Spleen (tissue), 11 donors: ENCODE results near the gene NPLOC4. TPM values are rescaled to one million over a fixed set of nuclear protein-coding genes. Genes with fewer than 3 reads are reported as not detected.
"Not testable (repeated sequence)": the region's sequence is repeated elsewhere in the genome, so short reads cannot be mapped to it uniquely, and the experiment has no call there.

Experiments used
- DNase-seq: peaks from one replicate; pipeline ENCODE4 v3.0.0-alpha.2; 2020
- H3K27ac ChIP-seq, 8 donors: fragments of 200-600 bp; sonication (generic) in 7 of 8; 1 replicate in 4 of 8; 2 replicates in 4 of 8; pipeline versions ENCODE4 v1.5.0 to v1.8.0; 2016 to 2021; ENCODE audit warnings: inconsistent platforms in 4 of 8, mild to moderate bottlenecking in 4 of 8, moderate library complexity in 1 of 8
- H3K27me3 ChIP-seq, 7 donors: fragments of 200-600 bp; sonication (generic) in 6 of 7; replicated peaks in 1 of 7; 1 replicate in 4 of 7; 2 replicates in 3 of 7; pipeline versions ENCODE4 v1.5.0 to v1.8.0; 2016 to 2021; ENCODE audit warnings: inconsistent platforms in 3 of 7, mild to moderate bottlenecking in 1 of 7
- H3K36me3 ChIP-seq, 6 donors: fragments of 200-600 bp; sonication (generic) in 5 of 6; 1 replicate in 4 of 6; 2 replicates in 2 of 6; pipeline versions ENCODE4 v1.5.0 to v1.8.0; 2016 to 2021; ENCODE audit warnings: inconsistent platforms in 2 of 6
- H3K4me1 ChIP-seq, 6 donors: fragments of 200-600 bp; sonication (generic) in 5 of 6; 1 replicate in 3 of 6; 2 replicates in 3 of 6; pipeline versions ENCODE4 v1.5.0 to v1.8.0; 2016 to 2021; ENCODE audit warnings: inconsistent platforms in 3 of 6
- H3K4me3 ChIP-seq, 8 donors: fragments of 200-600 bp; sonication (generic) in 7 of 8; 1 replicate in 4 of 8; 2 replicates in 4 of 8; pipeline versions ENCODE4 v1.5.0 to v1.8.0; 2016 to 2021; ENCODE audit warnings: inconsistent platforms in 4 of 8, mild to moderate bottlenecking in 4 of 8, moderate library complexity in 2 of 8
- H3K9me3 ChIP-seq, 8 donors: fragments of 200-600 bp; sonication (generic) in 7 of 8; 1 replicate in 4 of 8; 2 replicates in 4 of 8; pipeline versions ENCODE4 v1.5.0 to v1.8.0; 2016 to 2021; ENCODE audit warnings: inconsistent platforms in 4 of 8
- POLR2A ChIP-seq, 3 donors: fragments of 450-650 bp; IDR thresholded peaks; one replicate each; pipeline ENCODE4 v1.5.1; 2017; ENCODE audit warnings: antibody characterized with exemption in 3 of 3, mild to moderate bottlenecking in 1 of 3
- POLR2AphosphoS5 ChIP-seq, 3 donors: sonication (generic); formaldehyde crosslinking; IDR thresholded peaks; one replicate each; pipeline ENCODE4 v1.5.1; 2017; ENCODE audit warnings: antibody characterized with exemption in 3 of 3
- WGBS, 5 donors: extraction: QIAGEN DNeasy Blood & Tissue Kit in 3 of 5; methylation state at CpG; one replicate each; pipeline versions ENCODE4 v1.1.5 to v1.1.7; 2013 to 2018; 5-methylcytosine and 5-hydroxymethylcytosine counted together
- intact Hi-C: fragments of 100-400 bp; cut with DNase I; formaldehyde crosslinking; loops from one replicate; pipeline ENCODE4 v1.15.0; 2023; ENCODE audit warnings: low total_unique reads
- polyA plus RNA-seq, 3 donors: library from polyadenylated mRNA; stranded (reverse); fragments of 200-250 nt; gene quantifications; one replicate each; pipeline ENCODE4 v1.2.1, GENCODE V29; 2013
- total RNA-seq, 7 donors: library from RNA; depleted of rRNA in 3 of 7; stranded (reverse); fragments of >200 nt in 3 of 7; fragmentation: NEBNext Ultra II Directional in 4 of 7; extraction: Animal tissue kit (Norgen Biotek cat#: 25700) in 4 of 7; gene quantifications; one replicate each; pipeline versions ENCODE4 v1.1.0 to v1.2.1, GENCODE V29; 2016 to 2021
- TF ChIP-seq, protein P1 (sequence below), 11 experiments: fragments of 200-600 bp in 7 of 11; fragments of 450-650 bp in 4 of 11; sonication (generic) in 4 of 11; IDR thresholded peaks in 8 of 11; conservative IDR thresholded peaks in 3 of 11; 1 replicate in 7 of 11; 2 replicates in 4 of 11; pipeline versions ENCODE4 v1.4.0 to v1.8.0; 2016 to 2021; ENCODE audit warnings: antibody characterized with exemption in 11 of 11, inconsistent platforms in 4 of 11, mild to moderate bottlenecking in 1 of 11
- donor health status: healthy with polysubstance abuse.
- donor health status: DM: no; HTN: no; CAD: no; lungs with moderate emphysema.
- donor health status: DM: no; HTN: no; CAD: no.
- donor health status: Bipolar disorder and iron deficiency.
- donor health status: healthy.
- donor health status: DM: no; HTN: no; CAD: no.
- donor health status: DM: yes; HTN: yes; CAD: no.

The NPLOC4 gene
- total and polyA plus RNA-seq, 10 donors: 19.3 to 130 (median 81.3) TPM

DNA sequence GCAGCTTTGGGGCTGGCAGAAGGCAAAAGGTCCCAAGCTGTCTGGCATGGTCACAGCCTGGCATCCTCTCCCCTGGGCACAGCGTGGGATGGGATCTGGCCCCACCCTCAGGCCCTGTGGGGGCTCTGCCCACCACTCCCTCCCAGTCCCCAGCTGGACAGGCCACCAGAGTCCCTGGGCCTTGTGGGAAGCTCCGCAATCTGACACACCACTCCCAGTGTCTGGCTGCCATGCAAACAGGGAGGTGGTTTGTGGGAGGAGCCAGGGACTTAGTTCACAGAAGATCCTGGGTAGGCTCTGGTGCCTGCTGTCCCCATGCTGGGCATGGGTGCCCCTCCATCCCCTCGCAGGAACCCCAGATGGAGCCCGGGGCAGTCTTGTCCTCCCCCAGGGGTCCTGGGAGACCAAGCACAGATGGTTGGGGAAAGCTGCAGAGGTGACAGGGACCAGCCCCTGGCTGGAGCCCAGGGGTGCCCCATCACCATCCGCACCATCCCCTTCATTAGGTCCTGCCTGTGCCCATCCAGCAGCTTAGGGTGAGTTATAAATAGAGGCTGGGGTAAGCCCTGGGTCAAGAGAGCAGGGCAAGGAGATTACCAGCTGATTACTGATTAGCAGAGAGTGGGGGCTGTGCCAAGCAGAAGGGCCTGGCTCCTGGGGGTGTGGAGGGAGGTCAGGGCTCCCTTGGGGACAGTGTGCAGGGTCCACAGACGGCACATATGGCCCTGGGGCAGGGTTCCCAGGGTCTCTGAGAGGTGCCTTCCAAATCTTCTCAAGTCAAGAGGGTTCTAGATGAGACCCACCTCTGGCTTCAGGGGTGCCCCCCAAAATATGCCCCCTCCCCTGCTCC lies 102.5 kb downstream of the NPLOC4 start:
- no peak for DNase-seq
- no peak overlapping the region for H3K4me3 ChIP-seq
- H3K27me3 ChIP-seq: peaks cover 0 to 47% (median 25%) of the 10 kb centered on the region in 7 donors
- peaks cover 9 to 36% (median 22%) of the 10 kb centered on the region in 6 donors for H3K4me1 ChIP-seq
- H3K27ac ChIP-seq: no peak overlapping the region
- TF ChIP-seq, protein P1, sequence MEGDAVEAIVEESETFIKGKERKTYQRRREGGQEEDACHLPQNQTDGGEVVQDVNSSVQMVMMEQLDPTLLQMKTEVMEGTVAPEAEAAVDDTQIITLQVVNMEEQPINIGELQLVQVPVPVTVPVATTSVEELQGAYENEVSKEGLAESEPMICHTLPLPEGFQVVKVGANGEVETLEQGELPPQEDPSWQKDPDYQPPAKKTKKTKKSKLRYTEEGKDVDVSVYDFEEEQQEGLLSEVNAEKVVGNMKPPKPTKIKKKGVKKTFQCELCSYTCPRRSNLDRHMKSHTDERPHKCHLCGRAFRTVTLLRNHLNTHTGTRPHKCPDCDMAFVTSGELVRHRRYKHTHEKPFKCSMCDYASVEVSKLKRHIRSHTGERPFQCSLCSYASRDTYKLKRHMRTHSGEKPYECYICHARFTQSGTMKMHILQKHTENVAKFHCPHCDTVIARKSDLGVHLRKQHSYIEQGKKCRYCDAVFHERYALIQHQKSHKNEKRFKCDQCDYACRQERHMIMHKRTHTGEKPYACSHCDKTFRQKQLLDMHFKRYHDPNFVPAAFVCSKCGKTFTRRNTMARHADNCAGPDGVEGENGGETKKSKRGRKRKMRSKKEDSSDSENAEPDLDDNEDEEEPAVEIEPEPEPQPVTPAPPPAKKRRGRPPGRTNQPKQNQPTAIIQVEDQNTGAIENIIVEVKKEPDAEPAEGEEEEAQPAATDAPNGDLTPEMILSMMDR (IDR thresholded peaks at IDR 0.05 in 8 of 11, conservative IDR thresholded peaks at IDR 0.05 in 3 of 11): no peak
- TF ChIP-seq POLR2AphosphoS5 (IDR thresholded peaks at IDR 0.05) (peak in 1 of 3 donors; percentile 50), POLR2A (IDR thresholded peaks at IDR 0.05) (no peak)
- 67 to 79% (median 71%) methylated on average over 2 to 6 of the region's 6 CpGs for WGBS, 5 donors
- no peaks in the 10 kb centered on the region for H3K9me3 ChIP-seq
- H3K36me3 ChIP-seq: peaks cover 0 to 17% (median 13%) of the 10 kb centered on the region in 6 donors
- intact Hi-C loops: no loop called here

DNA sequence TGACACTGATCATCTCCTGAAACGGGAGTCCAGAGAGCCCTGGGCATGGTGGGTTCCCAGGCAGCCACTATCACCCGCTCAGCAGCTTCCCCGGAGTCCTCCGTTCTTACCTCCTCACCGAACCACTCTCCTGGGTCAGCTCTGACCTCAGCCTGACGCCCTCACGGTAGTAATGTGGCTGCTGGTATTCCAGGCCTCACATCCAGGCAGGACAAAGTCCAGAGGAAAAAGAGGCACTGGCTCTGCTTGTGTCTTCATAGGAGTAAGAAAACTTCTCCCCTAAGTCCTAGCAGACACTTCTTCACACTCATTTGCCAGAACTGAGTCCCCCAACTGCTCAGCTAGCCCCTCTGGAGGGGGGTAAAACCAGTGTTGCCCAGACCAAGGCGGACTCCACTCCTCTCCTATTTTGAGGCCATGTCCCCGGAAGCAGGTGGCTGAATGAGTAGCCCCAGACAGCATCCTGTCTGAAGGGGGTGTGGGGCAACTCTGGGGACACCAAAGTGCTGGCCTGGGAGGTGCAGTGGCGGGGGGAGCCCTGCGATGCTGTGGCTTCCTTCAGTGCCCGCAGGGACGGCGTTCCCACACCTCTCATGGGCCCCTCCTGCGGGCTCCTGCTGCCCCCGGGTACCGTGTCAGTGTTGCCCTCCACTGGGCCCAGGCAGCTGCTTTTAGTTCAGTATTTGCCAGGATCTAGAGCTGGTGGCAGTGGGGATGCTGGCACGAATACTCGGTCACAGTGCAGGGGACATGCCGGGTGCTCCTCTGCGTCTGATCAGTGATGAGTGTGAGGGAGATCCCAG lies 103.4 kb downstream of the NPLOC4 start:
- intact Hi-C loops: no loop called here
- H3K27me3 ChIP-seq: peaks cover 0 to 51% (median 25%) of the 10 kb centered on the region in 7 donors
- H3K27ac ChIP-seq: no peak overlapping the region
- DNase-seq: no peak
- TF ChIP-seq, protein P1 (IDR thresholded peaks at IDR 0.05 in 8 of 11, conservative IDR thresholded peaks at IDR 0.05 in 3 of 11): no peak
- TF ChIP-seq POLR2AphosphoS5 (IDR thresholded peaks at IDR 0.05): peak in 1 of 3 donors; percentile 0
- TF ChIP-seq POLR2A (IDR thresholded peaks at IDR 0.05): no peak
- H3K36me3 ChIP-seq: peaks cover 0 to 9% (median 6%) of the 10 kb centered on the region in 6 donors
- H3K9me3 ChIP-seq: no peaks in the 10 kb centered on the region
- H3K4me3 ChIP-seq: no peak overlapping the region
- H3K4me1 ChIP-seq: peaks cover 9 to 36% (median 22%) of the 10 kb centered on the region in 6 donors
- 54 to 66% (median 62%) methylated on average over 11 to 21 of the region's 21 CpGs for WGBS, 5 donors

DNA sequence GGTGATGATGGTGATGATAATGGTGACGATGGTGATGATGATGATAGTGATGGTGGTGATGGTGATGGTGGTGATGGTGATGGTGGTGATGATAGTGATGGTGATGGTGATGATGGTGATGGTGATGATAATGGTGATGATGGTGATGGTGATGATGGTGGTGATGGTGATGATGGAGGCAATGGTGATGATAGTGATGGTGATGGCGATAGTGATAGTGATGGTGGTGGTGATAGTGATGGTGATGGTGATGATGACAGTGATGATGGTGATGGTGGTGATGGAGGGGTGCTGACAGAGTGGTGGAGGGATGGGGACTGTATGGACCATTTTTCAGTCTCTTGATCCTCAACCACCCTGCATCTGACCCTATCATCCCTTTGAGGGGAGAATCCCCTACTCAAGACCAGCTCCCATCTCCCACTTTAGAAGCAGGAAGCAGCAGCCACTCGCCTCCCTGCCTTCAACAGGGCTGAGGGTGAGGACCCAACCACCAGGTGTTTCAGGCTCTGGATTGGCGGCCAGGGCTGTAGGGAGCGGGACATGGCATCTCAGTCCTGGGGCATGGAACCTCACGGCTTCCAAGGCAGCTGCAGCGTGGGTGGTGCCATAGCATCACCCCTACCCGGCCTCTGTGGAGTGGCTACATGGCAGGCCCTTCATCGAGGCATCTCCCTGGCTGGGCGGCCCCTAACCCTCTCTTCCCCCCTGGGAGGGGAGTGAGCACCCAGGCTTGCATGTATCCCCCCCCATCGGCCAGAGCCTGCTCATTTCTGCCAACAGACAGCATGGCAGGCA lies 104.2 kb downstream of the NPLOC4 start:
- Histone ChIP-seq H3K27ac (no peak overlapping the region), H3K4me3 (no peak overlapping the region), H3K9me3 (no peaks in the 10 kb centered on the region), H3K36me3 (peaks cover 0 to under 1% (median 0%) of the 10 kb centered on the region in 6 donors), H3K4me1 (peaks cover 5 to 36% (median 22%) of the 10 kb centered on the region in 6 donors), H3K27me3 (peaks cover 0 to 53% (median 23%) of the 10 kb centered on the region in 7 donors)
- intact Hi-C loops: no loop called here
- no peak for DNase-seq
- 88 to 92% (median 91%) methylated on average over 10 to 11 of the region's 11 CpGs for WGBS, 5 donors
- no peak for TF ChIP-seq POLR2A (IDR thresholded peaks at IDR 0.05)
- TF ChIP-seq POLR2AphosphoS5 (IDR thresholded peaks at IDR 0.05): peak in 1 of 3 donors; percentile 38

DNA sequence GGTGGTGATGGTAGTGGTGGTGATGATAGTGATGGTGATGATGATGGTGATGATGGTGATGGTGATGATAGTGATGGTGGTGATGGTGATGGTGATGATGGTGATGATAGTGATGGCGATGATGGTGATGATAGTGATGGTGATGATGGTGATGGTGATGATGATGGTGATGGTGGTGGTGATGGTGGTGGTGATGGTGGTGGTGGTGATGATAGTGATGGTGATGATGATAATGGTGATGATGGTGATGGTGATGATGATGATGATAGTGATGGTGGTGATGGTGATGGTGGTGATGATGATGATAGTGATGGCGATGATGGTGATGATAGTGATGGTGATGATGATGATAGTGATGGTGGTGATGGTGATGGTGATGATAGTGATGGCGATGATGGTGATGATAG lies 104.9 kb downstream of the NPLOC4 start:
- H3K4me3 ChIP-seq, H3K36me3 ChIP-seq: not testable (repeated sequence)
- WGBS, 5 donors: 92 to 99% (median 97%) methylated on average over 3 of the region's 3 CpGs

DNA sequence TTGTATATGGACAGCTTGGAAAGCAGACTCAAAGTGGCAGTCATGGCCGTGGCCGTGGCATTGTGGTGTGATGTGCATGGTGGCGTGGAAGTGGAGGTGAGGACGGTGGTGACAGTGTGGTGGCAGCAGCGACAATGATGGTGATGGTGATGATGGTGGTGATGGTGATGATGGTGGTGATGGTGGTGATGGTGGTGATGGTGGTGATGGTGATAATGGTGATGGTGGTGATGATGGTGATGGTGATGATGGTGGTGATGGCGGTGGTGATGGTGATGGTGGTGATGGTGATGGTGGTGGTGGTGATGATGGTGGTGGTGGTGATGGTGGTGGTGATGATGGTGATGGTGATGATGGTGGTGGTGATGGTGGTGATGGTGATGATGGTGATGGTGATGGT lies 105.9 kb downstream of the NPLOC4 start:
- intact Hi-C loops: not testable (repeated sequence)
- WGBS, 5 donors: 76 to 88% (median 79%) methylated on average over 6 of the region's 6 CpGs

More for the DNA sequence above, 104.9 kb downstream of the NPLOC4 start:
- DNase-seq, intact Hi-C loops, H3K27ac ChIP-seq, H3K9me3 ChIP-seq: not testable (repeated sequence)
- peaks cover 0 to 53% (median 16%) of the 10 kb centered on the region in 7 donors for H3K27me3 ChIP-seq
- peaks cover 0 to 30% (median 17%) of the 10 kb centered on the region in 6 donors for H3K4me1 ChIP-seq

More for the DNA sequence above, 105.9 kb downstream of the NPLOC4 start:
- H3K27ac ChIP-seq, H3K4me3 ChIP-seq, H3K36me3 ChIP-seq, DNase-seq, H3K9me3 ChIP-seq: not testable (repeated sequence)
- Histone ChIP-seq H3K4me1 (peaks cover 0 to 20% (median 8%) of the 10 kb centered on the region in 6 donors), H3K27me3 (peaks cover 0 to 52% (median 7%) of the 10 kb centered on the region in 7 donors)
